EH (cell line): Measurements from ENCODE around the gene PTGER4.
"Not testable (repeated sequence)": the region's sequence is repeated elsewhere in the genome, so short reads cannot be mapped to it uniquely, and the experiment has no call there.

Experiments used
- DNase-seq: peaks from one replicate; pipeline ENCODE4 v3.0.0-alpha.2; 2015; ENCODE audit warnings: low read depth

PTGER4 gene

GRCh38 chr5:40679913-40680681 is at the start of gene PTGER4:
TSS of gene PTGER4 (plus strand) at chr5:40679915. CDS start at chr5:40680994, 1,079 bp downstream.
- DNase-seq: no peak

- DNase-seq: no peak
Measured at GRCh38 chr5:40630126-40630525, 49.6 kb upstream of the PTGER4 start.

GRCh38 chr5:40631236-40631635 is 48.5 kb upstream of the PTGER4 start:
- DNase-seq: no peak

GRCh38 chr5:40634154-40634553 is 45.6 kb upstream of the PTGER4 start:
- no peak for DNase-seq

- no peak for DNase-seq
Measured at GRCh38 chr5:40634593-40634992, 45.1 kb upstream of the PTGER4 start.

GRCh38 chr5:40639531-40639930 is 40.2 kb upstream of the PTGER4 start:
- not testable (repeated sequence) for DNase-seq

- no peak for DNase-seq
Measured at GRCh38 chr5:40646266-40646665, 33.4 kb upstream of the PTGER4 start.

GRCh38 chr5:40648150-40648549 is 31.6 kb upstream of the PTGER4 start:
- DNase-seq: no peak

GRCh38 chr5:40649463-40650030 is 30.2 kb upstream of the PTGER4 start:
- no peak for DNase-seq

GRCh38 chr5:40651201-40651600 is 28.5 kb upstream of the PTGER4 start:
- DNase-seq: no peak

GRCh38 chr5:40652441-40653220 is 27.1 kb upstream of the PTGER4 start:
- no peak for DNase-seq

GRCh38 chr5:40653221-40654022 is 26.3 kb upstream of the PTGER4 start:
- no peak for DNase-seq

- DNase-seq: peak; percentile 42
Measured at GRCh38 chr5:40654377-40654991, 25.2 kb upstream of the PTGER4 start.

- no peak for DNase-seq
Measured at GRCh38 chr5:40655138-40655537, 24.6 kb upstream of the PTGER4 start.

GRCh38 chr5:40656091-40656490 is 23.6 kb upstream of the PTGER4 start:
- peak; percentile 71 for DNase-seq

GRCh38 chr5:40656766-40657165 is 22.9 kb upstream of the PTGER4 start:
- DNase-seq: peak; percentile 60

GRCh38 chr5:40660751-40661150 is 19.0 kb upstream of the PTGER4 start:
- DNase-seq: no peak

- no peak for DNase-seq
Measured at GRCh38 chr5:40665635-40666298, 13.9 kb upstream of the PTGER4 start.

GRCh38 chr5:40666657-40667056 is 13.1 kb upstream of the PTGER4 start:
- DNase-seq: no peak

GRCh38 chr5:40667161-40667663 is 12.5 kb upstream of the PTGER4 start:
- no peak for DNase-seq
